DND-41 (cell line): ENCODE results near the gene LIMS2.

ENCODE experiments used
- EZH2 ChIP-seq: IDR thresholded peaks from 3 replicates; pipeline ENCODE4 v1.6.1; 2012; ENCODE audit warnings: borderline replicate concordance, low read depth, mild to moderate bottlenecking, moderate library complexity, low read length, inconsistent platforms; ENCODE audit not compliant: severe bottlenecking
- TF ChIP-seq, protein P1 (sequence below): IDR thresholded peaks from 2 replicates; pipeline ENCODE4 v1.5.1; 2012; ENCODE audit warnings: borderline replicate concordance, low read length, moderate library complexity, mild to moderate bottlenecking; ENCODE audit not compliant: poor library complexity, severe bottlenecking; ENCODE audit errors: extremely low read depth

GRCh38 chr2:127664895-127665225 lies 10.5 kb downstream of the LIMS2 start:
- TF ChIP-seq, protein P1, sequence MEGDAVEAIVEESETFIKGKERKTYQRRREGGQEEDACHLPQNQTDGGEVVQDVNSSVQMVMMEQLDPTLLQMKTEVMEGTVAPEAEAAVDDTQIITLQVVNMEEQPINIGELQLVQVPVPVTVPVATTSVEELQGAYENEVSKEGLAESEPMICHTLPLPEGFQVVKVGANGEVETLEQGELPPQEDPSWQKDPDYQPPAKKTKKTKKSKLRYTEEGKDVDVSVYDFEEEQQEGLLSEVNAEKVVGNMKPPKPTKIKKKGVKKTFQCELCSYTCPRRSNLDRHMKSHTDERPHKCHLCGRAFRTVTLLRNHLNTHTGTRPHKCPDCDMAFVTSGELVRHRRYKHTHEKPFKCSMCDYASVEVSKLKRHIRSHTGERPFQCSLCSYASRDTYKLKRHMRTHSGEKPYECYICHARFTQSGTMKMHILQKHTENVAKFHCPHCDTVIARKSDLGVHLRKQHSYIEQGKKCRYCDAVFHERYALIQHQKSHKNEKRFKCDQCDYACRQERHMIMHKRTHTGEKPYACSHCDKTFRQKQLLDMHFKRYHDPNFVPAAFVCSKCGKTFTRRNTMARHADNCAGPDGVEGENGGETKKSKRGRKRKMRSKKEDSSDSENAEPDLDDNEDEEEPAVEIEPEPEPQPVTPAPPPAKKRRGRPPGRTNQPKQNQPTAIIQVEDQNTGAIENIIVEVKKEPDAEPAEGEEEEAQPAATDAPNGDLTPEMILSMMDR, result no peak
- TF ChIP-seq EZH2, result no peak
